Gastrocnemius medialis (tissue), 4 donors: ENCODE results near the gene SFTPD.

Experiments used
- POLR2A ChIP-seq, 2 donors: fragments of 450-650 bp; IDR thresholded peaks; one replicate each; pipeline ENCODE4 v1.6.1; 2017; ENCODE audit warnings: antibody characterized with exemption in 2 of 2, mild to moderate bottlenecking in 2 of 2, moderate library complexity in 2 of 2
- TF ChIP-seq, protein P1 (sequence below), 5 experiments: fragments of 450-650 bp in 3 of 5; fragments of 200-600 bp in 2 of 5; sonication (generic) in 2 of 5; IDR thresholded peaks in 4 of 5; conservative IDR thresholded peaks in 1 of 5; 1 replicate in 4 of 5; 2 replicates in 1 of 5; pipeline ENCODE4 v1.5.1; 2016 to 2019; ENCODE audit warnings: antibody characterized with exemption in 5 of 5, mild to moderate bottlenecking in 3 of 5, moderate library complexity in 3 of 5

DNA sequence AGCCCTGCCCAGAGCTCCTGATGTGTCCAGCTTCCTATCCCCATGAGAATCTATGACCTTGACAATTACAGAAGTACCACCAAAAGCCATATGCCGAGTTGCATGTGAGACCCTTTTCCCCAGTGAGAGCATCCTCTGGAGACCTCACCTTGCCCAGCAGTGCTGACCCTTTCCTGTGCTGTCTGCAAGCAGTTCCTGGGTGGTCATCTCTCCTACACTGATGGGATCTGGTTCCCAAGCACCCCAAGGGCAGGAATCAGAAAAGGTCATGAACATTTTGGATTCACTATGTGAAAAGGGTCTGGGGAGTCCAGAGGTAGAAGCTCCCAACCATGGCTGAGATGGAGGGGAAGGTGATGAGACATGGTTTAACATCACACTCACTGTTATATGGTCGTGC is 18.2 kb downstream of the SFTPD start:
- TF ChIP-seq, protein P1, sequence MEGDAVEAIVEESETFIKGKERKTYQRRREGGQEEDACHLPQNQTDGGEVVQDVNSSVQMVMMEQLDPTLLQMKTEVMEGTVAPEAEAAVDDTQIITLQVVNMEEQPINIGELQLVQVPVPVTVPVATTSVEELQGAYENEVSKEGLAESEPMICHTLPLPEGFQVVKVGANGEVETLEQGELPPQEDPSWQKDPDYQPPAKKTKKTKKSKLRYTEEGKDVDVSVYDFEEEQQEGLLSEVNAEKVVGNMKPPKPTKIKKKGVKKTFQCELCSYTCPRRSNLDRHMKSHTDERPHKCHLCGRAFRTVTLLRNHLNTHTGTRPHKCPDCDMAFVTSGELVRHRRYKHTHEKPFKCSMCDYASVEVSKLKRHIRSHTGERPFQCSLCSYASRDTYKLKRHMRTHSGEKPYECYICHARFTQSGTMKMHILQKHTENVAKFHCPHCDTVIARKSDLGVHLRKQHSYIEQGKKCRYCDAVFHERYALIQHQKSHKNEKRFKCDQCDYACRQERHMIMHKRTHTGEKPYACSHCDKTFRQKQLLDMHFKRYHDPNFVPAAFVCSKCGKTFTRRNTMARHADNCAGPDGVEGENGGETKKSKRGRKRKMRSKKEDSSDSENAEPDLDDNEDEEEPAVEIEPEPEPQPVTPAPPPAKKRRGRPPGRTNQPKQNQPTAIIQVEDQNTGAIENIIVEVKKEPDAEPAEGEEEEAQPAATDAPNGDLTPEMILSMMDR (IDR thresholded peaks at IDR 0.05 in 4 of 5, conservative IDR thresholded peaks at IDR 0.05 in 1 of 5): no peak
- no peak for TF ChIP-seq POLR2A (IDR thresholded peaks at IDR 0.05)
